ENCODE results near the gene EP400. TPM values are rescaled to one million over a fixed set of nuclear protein-coding genes. Genes with fewer than 3 reads are reported as not detected.

EP400 gene
- total RNA-seq, 6 experiments from 2014 or later, result 27.5 to 35.3 (median 30.4) TPM

GRCh38 chr12:131919051-131919347 lies 30.7 kb upstream of the EP400 start:
- no peak for DNase-seq
- TF ChIP-seq CTCF (IDR thresholded peaks at IDR 0.05), result no peak
- no peaks in the 10 kb centered on the region for H3K4me1 Mint-ChIP-seq (ENCODE audit: low read depth)

GRCh38 chr12:131919366-131920156 lies 30.2 kb upstream of the EP400 start:
- H3K27me3 Mint-ChIP-seq (ENCODE audit: insufficient read depth), result no peaks in the 10 kb centered on the region; the same call in 1 of the 2 replicates
- H3K27ac Mint-ChIP-seq, result no peak overlapping the region
- H3K4me1 Mint-ChIP-seq (ENCODE audit: low read depth), result no peaks in the 10 kb centered on the region
- TF ChIP-seq CTCF (IDR thresholded peaks at IDR 0.05), result no peak
- no peak for DNase-seq
- H3K4me3 Mint-ChIP-seq, result no peak overlapping the region
- no peaks in the 10 kb centered on the region for H3K9me3 Mint-ChIP-seq
- no peaks in the 10 kb centered on the region for H3K36me3 Mint-ChIP-seq (ENCODE audit: low read depth)

More at GRCh38 chr12:131919051-131919347, 30.7 kb upstream of the EP400 start:
- no peak overlapping the region for H3K4me3 Mint-ChIP-seq
- no peak overlapping the region for H3K27ac Mint-ChIP-seq
- no peaks in the 10 kb centered on the region for H3K9me3 Mint-ChIP-seq
- H3K27me3 Mint-ChIP-seq (ENCODE audit: insufficient read depth), result no peaks in the 10 kb centered on the region; the same call in 1 of the 2 replicates
- no peaks in the 10 kb centered on the region for H3K36me3 Mint-ChIP-seq (ENCODE audit: low read depth)

- DNase-seq, result no peak
- H3K27me3 Mint-ChIP-seq (ENCODE audit: insufficient read depth), result no peaks in the 10 kb centered on the region; the same call in 1 of the 2 replicates
- H3K27ac Mint-ChIP-seq, result no peak overlapping the region
- H3K4me1 Mint-ChIP-seq (ENCODE audit: low read depth), result no peaks in the 10 kb centered on the region
- no peak overlapping the region for H3K4me3 Mint-ChIP-seq
- no peaks in the 10 kb centered on the region for H3K36me3 Mint-ChIP-seq (ENCODE audit: low read depth)
- no peak for TF ChIP-seq CTCF (IDR thresholded peaks at IDR 0.05)
- no peaks in the 10 kb centered on the region for H3K9me3 Mint-ChIP-seq
These were observed 29.6 kb upstream of the EP400 start for GRCh38 chr12:131920157-131920508.

GRCh38 chr12:131920902-131921840 lies 28.6 kb upstream of the EP400 start:
- Mint-ChIP-seq H3K27ac (no peak overlapping the region), H3K36me3 (ENCODE audit: low read depth) (no peaks in the 10 kb centered on the region)
- no peak for DNase-seq

More at GRCh38 chr12:131920902-131921840, 28.6 kb upstream of the EP400 start:
- no peaks in the 10 kb centered on the region for H3K9me3 Mint-ChIP-seq
- H3K4me1 Mint-ChIP-seq (ENCODE audit: low read depth), result no peaks in the 10 kb centered on the region
- H3K27me3 Mint-ChIP-seq (ENCODE audit: insufficient read depth), result no peaks in the 10 kb centered on the region; the same call in 1 of the 2 replicates
- H3K4me3 Mint-ChIP-seq, result no peak overlapping the region
- TF ChIP-seq CTCF (IDR thresholded peaks at IDR 0.05), result no peak

Data from HFFc6 (cell line).